ENCODE data around the gene RSPH10B2.
A peak's percentile ranks its signal among the peaks of the same experiment; 100 is the strongest.
"Not testable (repeated sequence)": the region's sequence is repeated elsewhere in the genome, so short reads cannot be mapped to it uniquely, and the experiment has no call there.

The RSPH10B2 gene

GRCh38 chr7:6789353-6789752 is 35.5 kb downstream of the RSPH10B2 start:
- not testable (repeated sequence) for DNase-seq

- DNase-seq: not testable (repeated sequence)
These were observed 38.4 kb downstream of the RSPH10B2 start for GRCh38 chr7:6792113-6792872.

GRCh38 chr7:6794276-6794675 is 40.4 kb downstream of the RSPH10B2 start:
- DNase-seq: not testable (repeated sequence)

- not testable (repeated sequence) for DNase-seq
These were observed 43.3 kb downstream of the RSPH10B2 start for GRCh38 chr7:6797218-6797617.

GRCh38 chr7:6798047-6798446 is 44.1 kb downstream of the RSPH10B2 start:
- not testable (repeated sequence) for DNase-seq

GRCh38 chr7:6799887-6800286 is 46.0 kb downstream of the RSPH10B2 start:
- DNase-seq: not testable (repeated sequence)

- DNase-seq: not testable (repeated sequence)
These were observed 46.4 kb downstream of the RSPH10B2 start for GRCh38 chr7:6800331-6800730.

GRCh38 chr7:6807393-6807918 is 53.6 kb downstream of the RSPH10B2 start:
- not testable (repeated sequence) for DNase-seq

GRCh38 chr7:6807959-6808358 is 54.1 kb downstream of the RSPH10B2 start:
- DNase-seq: not testable (repeated sequence)

- not testable (repeated sequence) for DNase-seq
These were observed 59.1 kb downstream of the RSPH10B2 start for GRCh38 chr7:6813011-6813410.

GRCh38 chr7:6815470-6815869 is 61.6 kb downstream of the RSPH10B2 start:
- not testable (repeated sequence) for DNase-seq

- not testable (repeated sequence) for DNase-seq
These were observed 67.7 kb downstream of the RSPH10B2 start for GRCh38 chr7:6821622-6822021.

GRCh38 chr7:6825236-6826125 is 71.6 kb downstream of the RSPH10B2 start:
- DNase-seq: not testable (repeated sequence)

- DNase-seq: peak in 55 of 56 donors; percentile 4 to 94 (median 74)
These were observed 72.2 kb downstream of the RSPH10B2 start, which contains the start of gene CCZ1B for GRCh38 chr7:6826151-6826550. TSS of gene CCZ1B (minus strand) at chr7:6826275. CDS start at chr7:6826197, 78 bp downstream.

GRCh38 chr7:6827180-6827579 is 73.3 kb downstream of the RSPH10B2 start:
- peak in 17 of 56 donors; percentile 0 to 50 (median 10) for DNase-seq

GRCh38 chr7:6829616-6830015 is 75.7 kb downstream of the RSPH10B2 start:
- DNase-seq: peak in 1 of 56 donors; percentile 27

GRCh38 chr7:6830026-6830425 is 76.1 kb downstream of the RSPH10B2 start:
- peak in 1 of 56 donors; percentile 2 for DNase-seq

- DNase-seq: no peak
These were observed 77.3 kb downstream of the RSPH10B2 start for GRCh38 chr7:6831018-6831725.

- no peak for DNase-seq
These were observed 79.7 kb downstream of the RSPH10B2 start for GRCh38 chr7:6833636-6834035.

GRCh38 chr7:6835521-6835920 is 81.6 kb downstream of the RSPH10B2 start:
- not testable (repeated sequence) for DNase-seq

GRCh38 chr7:6837081-6837480 is 83.2 kb downstream of the RSPH10B2 start:
- not testable (repeated sequence) for DNase-seq

Data from nucleus accumbens (tissue), 56 donors.